ENCODE results near the gene PICK1.
"Not testable (repeated sequence)": the region's sequence is repeated elsewhere in the genome, so short reads cannot be mapped to it uniquely, and the experiment has no call there.

PICK1 gene

DNA sequence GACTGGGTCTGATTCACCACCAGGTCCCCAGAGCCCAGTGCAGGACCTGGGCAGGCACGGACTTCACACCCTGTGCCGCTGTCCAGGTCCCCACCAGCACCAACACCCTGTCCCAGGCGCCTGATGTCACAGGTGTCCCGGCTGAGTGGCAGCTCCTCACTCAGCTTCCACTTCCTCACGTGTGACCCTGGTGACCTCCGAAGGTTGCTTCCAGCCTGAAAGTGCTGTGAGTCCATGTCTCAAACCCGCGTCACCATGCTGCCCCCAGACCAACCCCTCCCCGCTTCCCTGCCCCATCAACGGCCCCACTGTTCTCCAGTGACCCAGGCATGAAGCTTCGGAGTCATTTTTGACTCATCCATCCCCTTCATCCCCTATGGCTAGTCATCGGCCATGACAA, 25.7 kb upstream of the PICK1 start:
- DNase-seq, result no peak

DNA sequence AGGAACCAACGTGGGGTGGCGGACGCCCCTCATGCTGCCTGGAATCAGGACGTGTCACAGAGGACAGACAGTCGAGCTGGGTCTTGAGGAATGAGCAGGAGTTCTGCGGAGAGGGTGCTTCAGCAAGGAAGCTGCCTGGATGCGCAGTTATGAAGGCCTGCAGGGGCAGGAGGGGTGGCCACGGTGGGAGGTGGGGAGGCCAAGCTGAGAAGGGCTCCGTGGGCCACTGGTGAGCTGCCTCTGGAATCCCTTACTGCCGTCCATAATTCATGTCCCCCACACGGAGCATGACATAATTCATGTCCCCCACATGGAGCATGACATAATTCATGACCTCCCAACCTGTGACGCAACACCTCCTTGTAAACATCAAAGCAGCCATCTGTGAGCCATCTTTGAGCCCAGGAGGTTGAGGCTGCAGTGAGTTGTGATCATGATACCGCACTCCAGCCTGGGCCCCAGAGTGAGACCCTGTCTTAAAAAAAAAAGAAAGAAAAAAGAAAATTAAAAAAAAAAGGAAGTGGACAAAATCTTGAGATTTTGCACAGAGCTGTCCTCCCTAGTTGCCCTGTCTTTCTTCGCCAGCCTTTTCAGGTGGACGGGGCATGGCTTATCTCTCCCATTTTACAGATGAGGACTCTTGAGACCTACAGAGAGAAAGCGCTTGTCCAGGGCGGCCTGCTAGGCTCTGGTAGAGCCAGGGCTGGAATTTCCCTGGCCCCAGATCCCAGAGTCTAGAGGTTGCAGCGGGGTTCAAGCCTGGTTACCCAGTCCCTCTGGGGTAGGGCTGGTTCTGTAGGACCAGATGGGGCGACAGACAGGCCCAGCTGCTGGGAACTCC, 24.3 kb upstream of the PICK1 start:
- DNase-seq, result no peak

DNA sequence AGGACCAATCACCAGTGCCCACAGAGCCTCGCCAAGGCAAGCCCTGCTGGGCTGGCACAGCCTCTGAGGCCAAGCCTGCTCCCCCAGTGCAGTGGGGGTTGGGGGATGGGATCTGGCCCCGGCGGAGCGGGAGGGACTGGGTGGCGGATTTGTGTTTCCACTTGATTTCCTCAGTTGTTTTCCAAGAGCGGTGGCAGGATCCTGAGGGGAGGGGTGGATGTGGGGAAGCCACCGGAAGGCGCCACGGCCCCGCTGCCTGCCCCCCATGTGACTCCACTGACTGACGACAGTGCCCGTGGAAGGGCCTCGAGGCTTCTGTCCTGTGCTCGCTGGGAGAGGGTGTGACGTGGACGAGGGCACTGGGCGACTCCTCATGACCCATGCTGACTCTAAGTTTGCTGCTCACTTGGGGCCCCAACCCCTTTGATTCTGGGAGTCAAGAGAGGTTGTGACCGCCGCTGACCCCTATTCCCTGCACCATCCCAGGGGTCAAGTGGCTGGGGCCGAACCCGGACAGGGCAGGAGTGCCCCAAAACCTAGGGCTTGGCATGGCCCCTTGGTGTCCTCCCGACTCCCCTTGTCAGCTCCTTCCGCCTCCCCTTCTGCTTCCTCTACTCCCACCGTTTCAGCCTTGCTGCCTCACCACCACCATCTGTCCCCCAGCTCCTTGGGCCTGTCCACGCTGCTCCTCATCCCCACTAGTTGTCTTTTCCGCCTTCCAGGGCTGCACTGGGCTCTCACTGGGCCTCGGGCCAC, 23.5 kb upstream of the PICK1 start:
- no peak for DNase-seq

DNA sequence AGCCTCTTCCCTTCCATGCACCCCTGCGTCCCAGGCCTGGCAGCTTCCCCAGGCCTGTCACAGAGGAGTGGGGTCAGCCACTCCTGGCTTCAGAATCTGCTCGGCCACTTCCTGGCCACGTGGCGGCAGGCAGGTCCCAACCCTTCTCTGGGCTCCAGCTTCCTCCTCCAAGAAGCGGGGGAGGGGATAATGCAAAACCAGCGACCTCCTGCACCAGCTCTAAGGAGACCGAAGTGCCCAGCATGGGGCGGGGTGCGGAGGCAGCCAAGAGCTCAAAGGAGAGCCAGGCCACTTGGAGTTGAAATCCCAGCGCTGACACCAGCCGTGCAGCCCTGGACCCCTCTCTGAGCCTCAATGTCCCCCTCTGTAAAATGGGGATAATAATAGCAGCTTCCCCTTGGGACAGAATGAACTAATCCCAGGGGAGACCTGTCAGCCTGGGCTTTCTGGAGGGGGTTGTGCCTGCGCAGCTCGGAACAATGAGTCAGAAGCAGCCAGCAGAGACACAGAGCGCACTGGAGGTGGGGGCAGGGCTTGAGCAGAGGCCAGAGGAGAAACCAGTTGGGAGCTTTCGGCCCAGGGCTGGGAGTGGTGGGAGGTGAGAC, 22.8 kb upstream of the PICK1 start:
- DNase-seq, result no peak

DNA sequence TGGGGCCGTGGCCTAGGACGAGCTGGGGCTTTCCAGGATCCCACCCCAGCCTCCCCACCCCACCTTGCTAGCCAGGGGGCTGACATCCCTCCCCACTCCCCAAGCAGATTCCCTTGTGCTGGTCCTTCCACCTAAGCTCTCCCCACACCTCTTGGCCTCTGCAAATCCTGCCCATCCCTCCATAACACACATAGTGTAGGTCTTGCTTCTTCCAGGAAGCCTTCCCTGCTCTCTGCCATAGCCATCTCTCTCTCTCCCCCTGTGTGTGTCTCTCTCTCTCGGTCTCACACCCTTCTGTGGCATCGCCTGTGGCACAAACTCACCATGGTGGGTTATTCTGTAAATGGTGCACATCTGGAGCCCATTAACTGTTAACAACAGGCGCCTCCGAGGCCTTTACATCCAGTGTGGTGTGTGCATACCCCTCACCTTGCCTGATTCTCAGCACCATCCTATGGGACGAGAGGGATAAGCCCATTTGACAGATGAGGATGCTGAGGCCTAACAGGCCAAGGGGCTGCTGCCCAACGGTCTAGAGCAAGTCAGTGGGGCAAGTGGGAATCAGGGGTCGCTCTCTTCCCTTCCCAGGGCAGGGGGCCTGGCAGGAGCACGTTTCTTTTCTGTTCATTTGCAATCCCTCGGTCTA, 22.2 kb upstream of the PICK1 start:
- DNase-seq, result no peak

DNA sequence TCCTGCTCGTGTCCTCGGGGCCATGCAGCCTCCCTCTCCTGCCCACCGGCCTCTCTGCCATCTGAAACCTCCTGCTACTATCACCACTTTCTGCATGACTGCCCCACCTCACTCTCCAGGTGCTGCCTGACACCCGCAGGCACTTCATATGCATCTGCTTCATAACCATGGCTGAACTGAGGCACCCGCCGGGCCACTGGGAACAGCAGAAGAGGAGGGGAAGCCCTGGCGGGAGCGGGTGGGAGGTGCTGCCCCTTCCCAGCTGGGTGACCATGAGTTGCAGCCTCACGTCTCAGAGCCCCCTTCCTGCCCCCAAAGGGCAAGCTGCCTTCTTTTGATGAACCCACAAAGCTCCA, 21.7 kb upstream of the PICK1 start:
- DNase-seq, result no peak

DNA sequence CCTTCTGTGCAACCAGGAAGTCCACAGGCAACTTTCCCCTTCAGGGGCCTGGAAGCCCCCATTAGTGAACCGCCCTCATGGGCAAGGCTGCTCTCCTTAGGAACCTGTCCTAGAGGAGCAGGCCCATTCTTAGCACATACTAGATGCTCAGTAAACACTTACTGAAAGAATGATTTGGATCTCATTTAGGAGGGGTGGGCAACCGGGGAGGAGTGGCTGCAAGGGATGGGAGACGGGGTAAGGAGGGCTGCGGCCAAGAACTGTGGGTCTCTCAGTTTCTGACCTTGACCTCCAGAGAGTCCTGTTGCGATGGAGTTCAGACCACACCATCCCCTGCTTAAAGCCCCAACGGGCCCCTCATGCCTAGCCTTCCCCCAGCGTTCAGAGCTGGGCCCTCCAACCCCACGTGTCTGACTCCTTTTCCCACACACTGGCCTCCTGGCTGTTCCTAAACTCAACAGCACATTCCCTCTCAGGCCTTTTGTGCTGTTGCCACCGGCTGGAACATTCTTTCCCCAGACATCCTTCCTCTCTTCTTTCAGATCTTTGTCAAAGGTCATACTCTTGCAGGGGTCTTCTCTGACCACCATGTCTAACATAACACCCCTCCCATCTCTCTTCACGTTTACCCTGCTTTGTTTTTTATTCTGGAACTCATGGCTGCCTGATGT, 20.7 kb upstream of the PICK1 start:
- no peak for DNase-seq

DNA sequence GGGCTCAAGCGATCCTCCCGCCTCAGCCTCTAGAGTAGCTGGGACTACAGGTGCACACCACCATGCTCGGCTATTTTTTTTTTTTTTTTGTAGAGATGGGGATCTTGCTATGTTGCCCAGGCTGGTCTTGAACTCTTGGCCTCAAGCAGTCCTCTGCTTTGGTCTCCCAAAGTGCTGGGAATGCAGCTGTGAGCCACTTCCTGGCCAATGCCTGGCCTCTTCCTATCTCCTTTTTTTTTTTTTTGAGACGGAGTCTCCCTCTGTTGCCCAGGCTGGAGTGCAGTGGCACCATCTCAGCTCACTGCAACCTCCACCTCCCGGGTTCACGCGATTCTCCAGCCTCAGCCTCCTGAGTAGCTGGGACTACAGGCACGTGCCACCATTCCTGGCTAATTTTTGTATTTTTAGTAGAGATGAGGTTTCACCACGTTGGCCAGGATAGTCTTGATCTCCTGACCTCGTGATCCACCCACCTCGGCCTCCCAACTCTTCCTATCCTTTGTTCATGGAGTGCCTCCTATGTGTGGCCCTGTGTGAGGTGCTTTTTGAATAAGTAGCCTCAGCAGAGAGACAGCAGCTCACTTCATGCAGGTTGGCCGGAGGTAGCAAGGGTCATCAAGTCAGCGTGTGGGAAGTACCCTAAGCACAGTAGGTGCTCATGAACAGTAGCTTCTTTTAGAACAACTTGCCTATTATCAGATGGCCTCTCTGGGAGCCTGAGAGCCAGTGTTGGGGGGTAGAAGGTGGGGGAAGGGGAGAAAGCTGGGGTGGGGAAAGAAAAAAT, 19.6 kb upstream of the PICK1 start:
- DNase-seq, result not testable (repeated sequence)

DNA sequence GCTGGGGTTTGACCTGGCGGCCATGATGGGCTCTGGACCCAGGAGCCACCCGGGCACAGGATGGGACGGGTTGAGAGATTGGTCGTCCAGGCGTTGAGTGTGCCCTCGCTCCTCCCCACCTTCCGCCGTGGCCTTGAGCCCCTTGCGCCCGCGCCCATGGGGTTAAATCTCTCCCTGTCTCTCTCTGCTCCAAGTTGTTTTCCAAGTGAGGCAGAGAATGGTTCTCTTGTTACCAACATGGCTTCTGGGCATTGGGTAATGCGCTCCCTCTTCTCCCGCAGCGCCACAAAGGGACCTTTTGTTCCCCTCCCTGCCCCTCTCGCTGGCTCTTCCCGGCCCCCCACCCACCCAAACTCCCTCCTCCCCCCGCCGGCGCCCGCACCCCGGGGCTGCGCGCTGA, 18.8 kb upstream of the PICK1 start:
- DNase-seq, result no peak

DNA sequence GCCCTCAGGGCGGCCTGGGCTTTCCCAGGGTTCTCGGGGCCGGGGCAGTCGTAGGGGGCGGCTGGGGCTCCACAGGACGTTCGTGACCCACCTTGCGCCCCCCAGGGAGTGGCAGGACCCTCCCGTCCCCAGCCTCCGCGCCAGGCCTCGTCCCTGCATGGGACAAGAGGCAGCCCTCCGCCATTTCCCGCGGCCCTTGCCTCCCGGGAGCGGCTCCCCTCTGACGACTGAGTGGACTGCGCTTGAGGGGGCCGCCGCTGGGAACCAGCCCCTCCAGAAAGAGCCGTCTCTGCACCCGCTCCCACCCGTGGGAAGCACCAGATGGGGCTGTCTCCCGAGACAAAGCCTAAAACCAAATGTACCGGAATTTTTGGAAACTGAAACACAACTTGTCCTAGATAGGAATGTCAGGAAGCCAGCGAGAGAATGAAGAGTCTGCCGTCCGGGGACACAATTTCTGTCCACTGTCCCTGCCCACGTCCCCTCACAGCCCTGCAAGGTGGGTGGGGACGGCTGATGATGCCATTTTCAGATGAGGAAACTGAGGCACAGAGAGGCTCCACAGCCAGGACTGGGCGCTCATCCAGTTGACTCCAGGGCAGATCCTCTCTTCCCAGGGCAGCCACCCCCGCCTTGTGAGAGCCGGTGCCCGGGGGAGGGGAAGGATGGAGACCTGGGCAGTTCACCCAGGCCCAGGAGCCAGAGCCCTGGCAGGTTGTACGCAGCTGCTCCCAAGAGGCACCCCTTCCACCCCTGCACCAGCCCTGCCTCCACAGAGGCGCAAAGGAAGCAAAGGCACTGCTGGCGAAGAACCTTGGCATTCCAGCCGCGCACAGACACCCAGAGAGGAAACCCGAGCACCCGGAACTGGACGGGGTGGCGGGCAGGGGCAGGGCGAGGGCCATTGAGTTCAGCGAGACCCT, 18.1 kb upstream of the PICK1 start:
- no peak for DNase-seq

DNA sequence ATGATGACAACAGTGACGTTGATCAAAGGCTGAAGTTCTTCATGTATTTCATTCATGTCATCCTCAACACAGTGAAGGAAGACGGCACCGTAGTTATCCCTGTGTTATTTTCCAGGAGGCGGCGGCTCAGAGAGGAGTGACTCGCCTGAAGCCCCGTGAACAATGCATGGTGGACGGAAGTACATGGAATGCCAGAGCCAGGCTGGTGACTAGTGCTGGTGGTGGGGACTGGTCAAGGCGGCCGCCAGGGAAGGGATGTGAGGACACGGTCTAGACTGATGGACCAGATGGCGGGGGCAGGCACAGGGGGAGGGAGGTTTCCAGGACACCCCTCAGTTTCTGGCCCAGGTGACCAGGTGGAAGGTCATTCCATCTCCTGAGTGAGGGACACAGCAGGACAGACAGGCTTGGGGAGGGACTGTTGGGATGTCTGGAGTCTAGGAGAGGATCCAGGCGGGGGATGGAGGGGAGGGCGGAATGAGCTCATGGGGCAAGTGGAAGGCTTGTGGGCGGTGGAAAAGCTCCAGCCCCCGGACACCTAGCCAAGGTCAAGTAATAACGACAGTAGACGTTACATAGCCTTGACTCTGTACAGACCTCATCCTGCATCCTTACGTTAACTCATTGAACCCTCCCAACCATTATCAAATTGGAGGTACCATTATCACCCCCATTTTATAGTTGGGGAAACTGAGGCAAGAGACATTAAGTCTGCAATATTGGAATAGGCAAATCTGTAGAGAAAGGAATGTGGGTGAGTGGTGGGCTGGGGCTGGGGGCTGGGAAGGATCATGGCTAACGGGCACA, 16.0 kb upstream of the PICK1 start:
- no peak for DNase-seq

DNA sequence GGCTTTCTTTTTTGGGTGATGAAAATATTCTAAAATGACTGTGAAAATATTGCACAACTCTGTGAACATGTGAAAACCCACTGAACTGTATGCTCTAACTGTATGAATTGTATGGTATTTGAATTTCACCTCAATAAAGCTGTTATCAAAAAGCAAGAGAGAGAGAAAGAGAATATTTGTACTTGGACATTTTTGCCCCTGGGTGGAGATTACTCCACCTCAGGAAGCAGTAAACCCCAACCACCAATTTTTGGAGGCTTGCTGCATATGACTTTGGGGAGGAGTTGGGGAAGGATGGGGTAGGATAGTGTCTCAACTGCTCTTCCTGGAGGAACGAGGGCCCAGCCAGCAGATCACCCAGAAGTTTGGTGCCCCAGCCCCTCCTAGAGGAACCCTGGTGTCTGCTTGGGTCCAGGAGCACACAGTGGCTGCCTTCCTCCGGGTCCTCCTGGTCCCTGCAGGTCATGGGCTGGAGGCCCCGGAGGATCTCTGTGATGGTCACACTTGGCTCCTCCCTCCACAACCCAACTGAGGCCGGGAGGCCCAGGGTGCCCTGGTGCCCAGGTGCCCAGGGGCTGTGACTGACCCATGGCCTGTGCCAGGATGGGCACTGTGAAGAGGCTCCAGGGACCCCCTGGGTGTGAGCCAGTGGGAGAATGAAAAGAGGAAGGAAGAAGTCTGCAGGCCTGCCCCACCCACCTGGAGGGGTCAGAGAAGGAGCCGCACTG, 15.3 kb upstream of the PICK1 start:
- no peak for DNase-seq

DNA sequence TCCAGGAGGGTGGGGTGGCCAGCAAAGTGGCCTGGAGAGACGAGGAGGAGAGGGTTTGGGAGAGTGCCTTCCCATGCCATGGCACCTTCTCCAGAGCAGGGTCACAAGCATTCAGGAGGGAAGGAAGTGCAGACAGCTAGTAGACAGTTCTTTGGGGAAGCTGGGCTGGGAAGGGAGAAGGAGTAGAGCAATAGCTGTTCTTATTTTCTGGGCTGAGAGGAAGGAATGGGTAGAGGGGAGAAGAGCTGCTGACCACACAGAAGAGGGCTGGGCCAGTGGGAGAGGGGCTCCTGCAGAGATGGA, 14.8 kb upstream of the PICK1 start:
- no peak for DNase-seq

DNA sequence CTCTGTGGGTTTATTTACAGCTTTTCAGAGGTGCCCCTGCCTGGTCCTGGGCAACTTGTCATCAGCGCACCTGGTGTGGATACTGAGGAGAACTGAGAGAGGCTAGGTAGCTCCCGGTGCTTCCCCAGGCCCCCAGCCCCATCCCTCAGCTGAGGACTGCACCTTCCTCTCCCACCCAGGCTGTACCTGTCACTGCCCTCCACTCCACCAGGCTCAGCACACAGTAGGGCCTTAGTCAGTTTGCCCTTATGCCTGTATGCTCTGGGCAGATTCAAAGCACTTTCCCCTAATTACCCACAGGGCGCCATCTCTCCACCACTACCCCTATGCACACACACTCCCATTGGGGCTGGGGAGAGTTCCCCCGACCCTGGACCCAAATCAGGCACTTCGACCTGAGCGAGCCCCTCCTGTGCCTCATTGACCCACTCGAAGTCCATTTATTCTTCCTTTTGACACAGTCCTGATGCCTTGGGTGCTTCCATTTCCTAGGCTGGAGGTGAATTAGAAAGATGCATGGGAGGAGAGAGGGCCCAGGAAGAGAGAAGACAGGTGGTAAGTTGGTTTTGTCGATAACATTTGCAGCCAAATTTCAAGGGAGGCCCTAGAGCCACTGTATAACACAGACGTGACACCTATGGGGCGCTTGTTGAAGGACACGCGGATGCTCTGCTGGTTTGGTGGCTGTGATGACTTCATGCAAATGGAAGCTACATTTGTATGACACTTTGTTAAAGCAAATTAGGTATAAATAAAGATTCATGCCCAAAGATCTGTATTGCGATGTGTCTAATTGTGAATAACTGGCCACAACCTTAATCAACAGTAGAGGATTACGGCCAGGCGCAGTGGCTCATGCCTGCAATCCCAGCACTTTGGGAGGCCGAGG, 13.8 kb upstream of the PICK1 start:
- no peak for DNase-seq

DNA sequence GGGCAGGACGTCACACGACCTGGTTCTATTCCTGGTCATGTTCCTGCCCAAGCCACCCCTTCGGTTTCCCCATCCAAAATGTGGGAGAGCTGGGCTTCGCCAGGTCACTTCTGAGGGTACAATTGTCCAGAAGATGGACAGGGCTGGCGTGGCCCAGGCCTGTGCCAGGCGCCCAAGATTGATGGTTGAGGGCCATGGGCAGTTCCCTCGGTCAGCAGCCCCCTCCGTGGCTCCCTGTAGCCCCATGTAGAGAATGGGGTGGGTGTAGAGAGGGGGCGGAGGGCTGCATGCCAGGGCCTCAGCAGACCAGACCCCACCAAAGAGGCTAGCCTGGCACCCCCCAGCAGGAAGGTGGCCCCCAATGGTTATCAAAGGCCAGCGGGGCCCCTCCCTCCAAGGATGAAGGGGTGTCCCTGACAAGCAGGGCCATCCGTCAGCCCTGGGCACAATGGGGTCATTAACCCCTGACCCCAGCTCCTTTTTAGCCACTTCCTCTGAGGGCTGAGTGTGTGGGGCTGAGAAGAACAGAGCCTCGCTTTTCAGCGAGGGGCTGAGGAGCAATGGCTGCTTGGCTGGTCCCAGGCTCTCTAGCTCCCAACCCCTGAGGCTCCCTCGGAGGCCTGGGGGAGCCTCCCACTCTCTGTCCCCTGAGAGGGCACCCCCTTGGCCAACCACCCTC, 11.0 kb upstream of the PICK1 start:
- DNase-seq, result no peak

DNA sequence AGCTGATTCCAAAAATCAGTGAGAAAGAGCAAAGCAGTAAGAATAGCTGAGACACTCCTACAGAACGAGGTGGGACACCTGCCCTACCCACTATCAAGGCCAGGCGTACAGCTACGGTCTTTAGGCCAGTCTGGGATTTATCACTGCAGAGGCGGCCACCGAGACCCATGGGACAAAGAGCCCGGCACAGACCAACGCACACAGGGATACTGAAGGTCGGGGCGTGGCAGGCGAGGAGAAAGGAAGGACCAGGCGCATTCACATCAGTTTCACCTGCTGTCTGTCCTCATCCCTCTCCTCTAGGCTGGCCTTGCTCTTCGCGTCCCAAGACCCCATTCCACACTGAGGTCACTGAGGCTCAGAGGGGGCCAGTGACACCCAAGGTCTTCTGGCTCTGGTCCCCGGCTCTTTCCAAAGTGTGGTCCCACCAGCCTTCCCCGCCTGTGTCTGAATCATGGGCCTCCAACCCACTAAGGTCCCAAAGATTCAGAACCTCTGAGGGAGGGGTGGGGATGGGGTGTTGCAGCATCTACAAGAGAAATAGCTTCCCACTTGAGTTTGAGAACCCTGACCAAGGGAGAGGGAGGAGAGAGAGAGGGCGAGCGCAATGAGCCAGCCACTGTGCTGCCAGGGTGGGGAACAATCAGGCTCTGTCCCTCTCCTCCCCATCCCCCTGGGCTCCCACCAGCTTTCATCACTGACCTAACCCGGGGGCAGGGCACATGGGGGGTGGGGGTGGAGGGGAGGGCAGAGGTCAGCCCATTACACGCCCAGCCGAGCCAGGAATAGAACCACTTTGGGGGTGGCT, 7.2 kb upstream of the PICK1 start:
- no peak for DNase-seq

DNA sequence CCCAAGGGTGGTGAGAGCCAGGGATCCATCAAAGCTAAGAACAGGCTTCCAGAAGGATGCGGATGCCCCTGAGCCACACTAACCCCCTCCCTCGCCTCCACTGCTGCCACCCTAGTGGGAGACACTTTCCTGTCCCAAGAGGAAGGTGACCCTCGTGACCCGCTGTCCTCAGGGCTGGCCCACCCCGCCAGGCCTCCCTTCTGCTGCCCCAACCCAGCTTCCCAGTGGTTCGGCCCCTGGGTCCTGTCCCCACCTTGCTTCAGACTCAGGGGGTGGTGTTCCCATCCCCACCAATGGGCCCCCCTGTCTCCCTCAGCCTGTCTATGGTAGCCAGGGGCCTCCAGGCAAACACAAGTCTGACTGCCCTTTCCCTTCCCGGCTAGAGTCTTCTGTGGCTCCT, 6.5 kb upstream of the PICK1 start:
- no peak for DNase-seq

Data from NCI-H146 (cell line).